DMS53 treated with DMSO at 0.1 percent for 48 hours (cell line): ENCODE data around the gene PCDH9.
"Not testable (repeated sequence)": the region's sequence is repeated elsewhere in the genome, so short reads cannot be mapped to it uniquely, and the experiment has no call there.

Experiments
- DNase-seq: peaks from one replicate; lab custom pipeline; 2025; ENCODE audit not compliant: unreplicated experiment; lab: John Stamatoyannopoulos, UW

PCDH9 gene

GRCh38 chr13:66927562-66927961 is 302.6 kb downstream of the PCDH9 start:
- DNase-seq: no peak

GRCh38 chr13:66926851-66927524 is 303.1 kb downstream of the PCDH9 start:
- DNase-seq: no peak

- DNase-seq: no peak
These were observed 303.8 kb downstream of the PCDH9 start for GRCh38 chr13:66926200-66926850.

GRCh38 chr13:66922444-66922843 is 307.7 kb downstream of the PCDH9 start:
- no peak for DNase-seq

GRCh38 chr13:66921437-66921836 is 308.7 kb downstream of the PCDH9 start:
- no peak for DNase-seq

- no peak for DNase-seq
These were observed 314.4 kb downstream of the PCDH9 start for GRCh38 chr13:66915596-66916185.

GRCh38 chr13:66914155-66914554 is 316.0 kb downstream of the PCDH9 start:
- no peak for DNase-seq

- no peak for DNase-seq
These were observed 318.7 kb downstream of the PCDH9 start for GRCh38 chr13:66911411-66911939.

GRCh38 chr13:66899955-66900354 is 330.2 kb downstream of the PCDH9 start:
- DNase-seq: no peak

- DNase-seq: no peak
These were observed 333.2 kb downstream of the PCDH9 start for GRCh38 chr13:66896933-66897332.

- DNase-seq: no peak
These were observed 334.4 kb downstream of the PCDH9 start for GRCh38 chr13:66895780-66896179.

- no peak for DNase-seq
These were observed 334.8 kb downstream of the PCDH9 start for GRCh38 chr13:66895320-66895719.

GRCh38 chr13:66888698-66889097 is 341.4 kb downstream of the PCDH9 start:
- no peak for DNase-seq

- no peak for DNase-seq
These were observed 343.0 kb downstream of the PCDH9 start for GRCh38 chr13:66887088-66887487.

- DNase-seq: no peak
These were observed 343.9 kb downstream of the PCDH9 start for GRCh38 chr13:66886264-66886663.

GRCh38 chr13:66881170-66881569 is 349.0 kb downstream of the PCDH9 start:
- not testable (repeated sequence) for DNase-seq

GRCh38 chr13:66879988-66880387 is 350.1 kb downstream of the PCDH9 start:
- DNase-seq: no peak

GRCh38 chr13:66875264-66875663 is 354.9 kb downstream of the PCDH9 start:
- no peak for DNase-seq

- no peak for DNase-seq
These were observed 365.5 kb downstream of the PCDH9 start for GRCh38 chr13:66864627-66865026.

- no peak for DNase-seq
These were observed 369.2 kb downstream of the PCDH9 start for GRCh38 chr13:66860878-66861417.

- DNase-seq: no peak
These were observed 369.9 kb downstream of the PCDH9 start for GRCh38 chr13:66859934-66860877.
